HS-27A (cell line): ENCODE measurements around the gene RETREG3.

Experiments
- DNase-seq: peaks from one replicate; pipeline ENCODE4 v3.0.0-alpha.2; 2012; ENCODE audit warnings: low read depth, missing footprints

RETREG3 gene

DNA sequence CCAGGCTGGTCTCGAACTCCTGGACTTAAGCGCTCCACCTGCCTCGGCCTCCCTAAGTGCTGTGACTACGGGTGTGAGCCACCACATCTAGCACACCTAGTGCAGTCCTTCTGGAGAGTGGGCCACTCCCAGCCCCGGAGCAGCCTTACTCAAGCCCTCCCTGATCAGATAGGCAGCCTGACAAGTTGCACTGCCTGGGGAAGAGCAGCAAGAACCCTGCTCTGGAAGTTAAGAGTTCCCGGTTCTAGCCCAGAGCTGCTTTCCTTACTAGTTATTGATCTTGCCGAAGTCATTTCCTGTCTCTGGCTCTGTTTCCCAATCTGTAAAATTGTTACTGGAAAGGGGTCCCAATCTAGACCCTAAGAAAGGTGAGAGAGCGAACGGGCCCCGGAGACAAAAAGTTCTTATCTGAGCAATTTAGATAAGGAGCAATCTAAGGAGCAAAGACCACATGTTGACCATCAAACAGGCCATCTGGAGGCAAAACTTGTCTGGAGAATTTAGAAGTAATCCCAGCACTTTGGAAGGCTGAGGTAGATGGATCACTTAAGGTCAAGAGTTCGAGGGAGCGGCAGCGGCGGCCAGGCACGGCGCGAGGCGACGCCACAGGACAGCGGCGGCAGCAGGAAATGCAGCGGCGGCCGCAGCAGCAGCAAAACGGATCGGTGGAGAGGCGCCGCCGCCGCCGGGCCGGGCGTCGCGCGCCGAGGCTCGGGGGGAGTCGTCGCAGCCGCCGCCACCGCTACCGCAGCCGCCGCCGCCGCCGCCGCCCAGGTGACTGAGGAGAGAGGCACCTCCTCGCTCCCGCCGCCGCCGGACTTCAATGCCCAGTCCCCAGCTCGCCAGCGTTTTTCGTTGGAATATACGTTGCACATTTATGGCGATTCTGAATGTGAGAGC lies 77.5 kb downstream of the RETREG3 start:
- no peak for DNase-seq

DNA sequence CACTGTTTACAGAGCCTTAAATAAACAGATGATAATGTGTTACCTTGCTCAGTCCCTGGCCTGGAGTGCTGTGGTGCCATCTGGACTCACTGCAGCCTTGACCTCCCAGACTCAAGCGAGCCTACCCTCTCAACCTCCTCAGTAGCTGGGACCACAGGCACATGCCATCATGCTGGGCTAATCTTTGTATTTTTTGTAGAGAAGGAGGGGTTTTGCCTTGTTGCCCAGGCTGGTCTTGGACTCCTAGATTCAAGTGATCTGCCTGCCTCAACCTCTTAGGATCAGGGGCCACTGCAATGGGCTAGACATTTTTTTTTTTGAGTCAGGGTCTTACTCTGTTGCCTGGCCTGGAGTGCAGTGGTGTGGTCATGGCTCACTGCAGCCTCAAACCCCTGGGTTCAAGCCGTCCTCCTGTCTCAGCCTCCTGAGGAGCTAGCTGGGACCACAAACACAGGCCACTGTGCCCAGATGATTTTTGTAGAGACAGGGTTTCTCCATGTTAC lies 78.2 kb downstream of the RETREG3 start:
- no peak for DNase-seq
